Neural cell (in vitro differentiated cells): ENCODE results near the gene KDM4B. TPM values are rescaled to one million over a fixed set of nuclear protein-coding genes. Genes with fewer than 3 reads are reported as not detected.

Source experiments
- H2AFZ ChIP-seq: fragments of 200-600, 300-800 bp; sonication (generic), shearing (Covaris generic); 2 replicates; pipeline ENCODE4 v1.6.0; 2014; ENCODE audit warnings: low read depth, mild to moderate bottlenecking, antibody characterized with exemption, low read length, moderate library complexity
- H3F3A ChIP-seq: fragments of 200-600 bp; shearing (Covaris generic); 2 replicates; pipeline ENCODE4 v1.6.1; 2016; ENCODE audit warnings: mild to moderate bottlenecking, moderate library complexity, mixed read lengths, antibody characterized with exemption, low read length; ENCODE audit not compliant: insufficient read depth, poor library complexity, severe bottlenecking
- H3K27ac ChIP-seq: fragments of 200-600, 300-800 bp; sonication (generic), shearing (Covaris generic); 2 replicates; pipeline ENCODE4 v1.5.1; 2014; ENCODE audit warnings: mild to moderate bottlenecking, low read length, moderate library complexity
- H3K27me3 ChIP-seq: fragments of 300-800, 200-600 bp; sonication (generic), shearing (Covaris generic); 2 replicates; pipeline ENCODE4 v1.6.0; 2014; ENCODE audit warnings: mild to moderate bottlenecking, low read depth, low read length, moderate library complexity; ENCODE audit not compliant: insufficient read depth
- H3K36me3 ChIP-seq: fragments of 300-800, 200-600 bp; sonication (generic), shearing (Covaris generic); 2 replicates; pipeline ENCODE4 v1.5.1; 2014; ENCODE audit warnings: mild to moderate bottlenecking, antibody characterized with exemption, low read length, moderate library complexity; ENCODE audit not compliant: insufficient read depth
- H3K4me2 ChIP-seq: fragments of 300-800, 200-600 bp; sonication (generic), shearing (Covaris generic); 2 replicates; pipeline ENCODE4 v1.6.0; 2014; ENCODE audit warnings: mild to moderate bottlenecking, low read length
- H3K4me3 ChIP-seq: fragments of 300-800, 200-600 bp; sonication (generic), shearing (Covaris generic); 2 replicates; pipeline ENCODE4 v1.5.1; 2014; ENCODE audit warnings: mild to moderate bottlenecking, low read length, moderate library complexity
- H3K79me2 ChIP-seq: fragments of 200-600 bp; shearing (Covaris generic); replicated peaks from 2 replicates; pipeline ENCODE4 v1.6.0; 2014; ENCODE audit warnings: mild to moderate bottlenecking, low read length, moderate library complexity; ENCODE audit not compliant: insufficient read depth
- H3K9ac ChIP-seq: fragments of 300-800, 200-600 bp; sonication (generic), shearing (Covaris generic); 2 replicates; pipeline ENCODE4 v1.6.1; 2016; ENCODE audit warnings: mild to moderate bottlenecking, low read length, mixed read lengths
- H3K9me2 ChIP-seq: fragments of 200-600 bp; shearing (Covaris generic); 2 replicates; pipeline ENCODE4 v1.6.1; 2016; ENCODE audit warnings: mild to moderate bottlenecking, low read length, mixed read lengths; ENCODE audit not compliant: insufficient read depth
- H3K9me3 ChIP-seq: fragments of 200-600, 300-800 bp; sonication (generic), shearing (Covaris generic); 2 replicates; pipeline ENCODE4 v1.6.1; 2016; ENCODE audit warnings: mild to moderate bottlenecking, mixed run types, low read length, moderate library complexity, mixed read lengths
- H4K20me1 ChIP-seq: fragments of 200-600 bp; shearing (Covaris generic); 2 replicates; pipeline ENCODE4 v1.6.1; 2016; ENCODE audit warnings: mild to moderate bottlenecking, mixed run types; ENCODE audit not compliant: insufficient read depth
- CTCF ChIP-seq: fragments of 450-650 bp; IDR thresholded peaks from 2 replicates; pipeline ENCODE4 v1.5.1; 2014; ENCODE audit warnings: antibody characterized with exemption, mild to moderate bottlenecking, moderate library complexity; ENCODE audit not compliant: poor library complexity, severe bottlenecking
- EP300 ChIP-seq: fragments of 450-650 bp; conservative IDR thresholded peaks from 2 replicates; pipeline ENCODE4 v1.6.1; 2014; ENCODE audit warnings: antibody characterized with exemption, mild to moderate bottlenecking, moderate library complexity; ENCODE audit not compliant: poor library complexity, severe bottlenecking
- EZH2 ChIP-seq: fragments of 200-600, 300-800 bp; shearing (Covaris generic), sonication (generic); IDR thresholded peaks from 2 replicates; pipeline ENCODE4 v1.6.1; 2014; ENCODE audit warnings: antibody characterized with exemption, low read length, borderline replicate concordance, mild to moderate bottlenecking; ENCODE audit not compliant: insufficient read depth, poor library complexity, severe bottlenecking
- MXI1 ChIP-seq: fragments of 450-650 bp; conservative IDR thresholded peaks from 2 replicates; pipeline ENCODE4 v1.6.1; 2014; ENCODE audit warnings: antibody characterized with exemption, mild to moderate bottlenecking; ENCODE audit not compliant: poor library complexity, severe bottlenecking
- POLR2AphosphoS5 ChIP-seq: IDR thresholded peaks from 2 replicates; pipeline ENCODE4 v1.6.1; 2012
- RAD21 ChIP-seq: fragments of 450-650 bp; conservative IDR thresholded peaks from 2 replicates; pipeline ENCODE4 v1.6.1; 2014; ENCODE audit warnings: antibody characterized with exemption, mild to moderate bottlenecking, moderate library complexity
- SMC3 ChIP-seq: fragments of 450-650 bp; conservative IDR thresholded peaks from 2 replicates; pipeline ENCODE4 v1.6.1; 2014; ENCODE audit warnings: antibody characterized with exemption, mild to moderate bottlenecking, moderate library complexity; ENCODE audit not compliant: poor library complexity
- TAF1 ChIP-seq: IDR thresholded peaks from 2 replicates; pipeline ENCODE4 v1.6.1; 2012; ENCODE audit warnings: low read depth
- polyA plus RNA-seq: library from polyadenylated mRNA; depleted of rRNA; stranded (reverse); fragments of >200 nt; gene quantifications from 2 replicates; pipeline ENCODE4 v1.2.3, GENCODE V29; 2014
- TF ChIP-seq, protein P1 (sequence below): IDR thresholded peaks from 2 replicates; pipeline ENCODE4 v1.6.1; 2012; ENCODE audit warnings: borderline replicate concordance

Gene KDM4B
- polyA plus RNA-seq, 1 donor from 2014 or later: 19.1 TPM

- H3K27ac ChIP-seq: no peak overlapping the region
- H3K79me2 ChIP-seq: no peaks in the 10 kb centered on the region
- no peak overlapping the region for H3K9ac ChIP-seq
- no peaks in the 10 kb centered on the region for H3K9me2 ChIP-seq
- H3K27me3 ChIP-seq: no peaks in the 10 kb centered on the region
- H3F3A ChIP-seq: no peaks in the 10 kb centered on the region
- no peak overlapping the region for H3K4me2 ChIP-seq
- no peak overlapping the region for H3K4me3 ChIP-seq
- H3K36me3 ChIP-seq: no peaks in the 10 kb centered on the region
- no peak for TF ChIP-seq SMC3
- TF ChIP-seq TAF1: no peak
- no peaks in the 10 kb centered on the region for H3K9me3 ChIP-seq
- no peak overlapping the region for H2AFZ ChIP-seq
- no peaks in the 10 kb centered on the region for H4K20me1 ChIP-seq
Observed at GRCh38 chr19:5128936-5129389, 160.1 kb downstream of the KDM4B start.

DNA sequence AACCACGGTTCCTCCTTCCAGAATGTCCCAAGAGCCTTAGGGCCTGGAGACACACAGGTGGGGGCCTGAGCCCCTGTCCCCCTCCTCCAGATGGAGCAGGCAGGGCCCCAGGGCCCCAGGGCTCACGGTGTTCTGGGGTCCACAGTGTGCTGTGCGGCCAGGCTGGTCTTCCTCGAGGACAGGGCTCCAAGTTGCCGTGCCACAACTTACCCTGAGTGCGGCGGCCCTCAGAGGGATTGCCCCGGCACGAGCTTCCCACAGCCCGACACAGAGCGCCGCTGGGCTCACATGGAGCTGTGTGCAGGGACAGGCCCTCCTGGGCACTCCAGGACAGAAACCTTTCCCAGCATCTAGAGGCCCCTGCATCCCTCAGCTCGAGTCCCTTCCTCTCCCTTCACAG, 160.8 kb downstream of the KDM4B start:
- TF ChIP-seq SMC3 (no peak), CTCF (no peak), POLR2AphosphoS5 (no peak)
- H3K36me3 ChIP-seq: no peaks in the 10 kb centered on the region

GRCh38 chr19:5130371-5131030, 161.6 kb downstream of the KDM4B start:
- no peak overlapping the region for H3K4me2 ChIP-seq
- H3K4me3 ChIP-seq: no peak overlapping the region
- H3K9me3 ChIP-seq: no peaks in the 10 kb centered on the region
- no peaks in the 10 kb centered on the region for H4K20me1 ChIP-seq
- no peaks in the 10 kb centered on the region for H3K79me2 ChIP-seq
- H3K9ac ChIP-seq: no peak overlapping the region
- no peak for TF ChIP-seq SMC3
- TF ChIP-seq EZH2: no peak
- TF ChIP-seq MXI1: no peak
- no peak for TF ChIP-seq CTCF
- TF ChIP-seq POLR2AphosphoS5: no peak
- TF ChIP-seq TAF1: no peak
- no peak for TF ChIP-seq RAD21
- TF ChIP-seq, protein P1, sequence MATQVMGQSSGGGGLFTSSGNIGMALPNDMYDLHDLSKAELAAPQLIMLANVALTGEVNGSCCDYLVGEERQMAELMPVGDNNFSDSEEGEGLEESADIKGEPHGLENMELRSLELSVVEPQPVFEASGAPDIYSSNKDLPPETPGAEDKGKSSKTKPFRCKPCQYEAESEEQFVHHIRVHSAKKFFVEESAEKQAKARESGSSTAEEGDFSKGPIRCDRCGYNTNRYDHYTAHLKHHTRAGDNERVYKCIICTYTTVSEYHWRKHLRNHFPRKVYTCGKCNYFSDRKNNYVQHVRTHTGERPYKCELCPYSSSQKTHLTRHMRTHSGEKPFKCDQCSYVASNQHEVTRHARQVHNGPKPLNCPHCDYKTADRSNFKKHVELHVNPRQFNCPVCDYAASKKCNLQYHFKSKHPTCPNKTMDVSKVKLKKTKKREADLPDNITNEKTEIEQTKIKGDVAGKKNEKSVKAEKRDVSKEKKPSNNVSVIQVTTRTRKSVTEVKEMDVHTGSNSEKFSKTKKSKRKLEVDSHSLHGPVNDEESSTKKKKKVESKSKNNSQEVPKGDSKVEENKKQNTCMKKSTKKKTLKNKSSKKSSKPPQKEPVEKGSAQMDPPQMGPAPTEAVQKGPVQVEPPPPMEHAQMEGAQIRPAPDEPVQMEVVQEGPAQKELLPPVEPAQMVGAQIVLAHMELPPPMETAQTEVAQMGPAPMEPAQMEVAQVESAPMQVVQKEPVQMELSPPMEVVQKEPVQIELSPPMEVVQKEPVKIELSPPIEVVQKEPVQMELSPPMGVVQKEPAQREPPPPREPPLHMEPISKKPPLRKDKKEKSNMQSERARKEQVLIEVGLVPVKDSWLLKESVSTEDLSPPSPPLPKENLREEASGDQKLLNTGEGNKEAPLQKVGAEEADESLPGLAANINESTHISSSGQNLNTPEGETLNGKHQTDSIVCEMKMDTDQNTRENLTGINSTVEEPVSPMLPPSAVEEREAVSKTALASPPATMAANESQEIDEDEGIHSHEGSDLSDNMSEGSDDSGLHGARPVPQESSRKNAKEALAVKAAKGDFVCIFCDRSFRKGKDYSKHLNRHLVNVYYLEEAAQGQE: no peak
- no peak for TF ChIP-seq EP300
- no peaks in the 10 kb centered on the region for H3K9me2 ChIP-seq
- no peak overlapping the region for H3K27ac ChIP-seq
- H3F3A ChIP-seq: no peaks in the 10 kb centered on the region
- H3K27me3 ChIP-seq: no peaks in the 10 kb centered on the region
- no peak overlapping the region for H2AFZ ChIP-seq
- no peaks in the 10 kb centered on the region for H3K36me3 ChIP-seq

More for the DNA sequence above, 160.8 kb downstream of the KDM4B start:
- H3K9me3 ChIP-seq: no peaks in the 10 kb centered on the region
- no peak overlapping the region for H3K4me2 ChIP-seq
- no peak overlapping the region for H2AFZ ChIP-seq
- H3K9ac ChIP-seq: no peak overlapping the region
- no peaks in the 10 kb centered on the region for H3K27me3 ChIP-seq
- no peak overlapping the region for H3K4me3 ChIP-seq
- H3F3A ChIP-seq: no peaks in the 10 kb centered on the region
- no peaks in the 10 kb centered on the region for H3K79me2 ChIP-seq
- no peak overlapping the region for H3K27ac ChIP-seq
- H3K9me2 ChIP-seq: no peaks in the 10 kb centered on the region
- no peaks in the 10 kb centered on the region for H4K20me1 ChIP-seq
